ENCODE measurements around the gene TMEM8B.

TMEM8B gene

GRCh38 chr9:35840881-35841644, 12.0 kb downstream of the TMEM8B start:
- no peak for DNase-seq

- no peak for DNase-seq
These were observed 12.5 kb downstream of the TMEM8B start for GRCh38 chr9:35841645-35841900.

GRCh38 chr9:35842020-35842745, 13.2 kb downstream of the TMEM8B start:
- no peak for DNase-seq

- no peak for DNase-seq
These were observed 13.8 kb downstream of the TMEM8B start for GRCh38 chr9:35842795-35843194.

GRCh38 chr9:35844628-35845270, 15.7 kb downstream of the TMEM8B start:
- DNase-seq: peak; percentile 57

- no peak for DNase-seq
These were observed 17.1 kb downstream of the TMEM8B start for GRCh38 chr9:35845824-35846771.

- no peak for DNase-seq
These were observed 19.0 kb downstream of the TMEM8B start for GRCh38 chr9:35847792-35848572.

- DNase-seq: no peak
These were observed 23.3 kb downstream of the TMEM8B start for GRCh38 chr9:35852267-35852815.

- DNase-seq: no peak
These were observed 24.1 kb downstream of the TMEM8B start for GRCh38 chr9:35852876-35853865.

GRCh38 chr9:35854091-35854762, 25.2 kb downstream of the TMEM8B start:
- DNase-seq: no peak

- no peak for DNase-seq
These were observed 27.2 kb downstream of the TMEM8B start for GRCh38 chr9:35856206-35856605.

- DNase-seq: no peak
These were observed 27.9 kb downstream of the TMEM8B start for GRCh38 chr9:35856882-35857281.

GRCh38 chr9:35858458-35858857, 29.4 kb downstream of the TMEM8B start:
- DNase-seq: no peak

- peak; percentile 19 for DNase-seq
These were observed 30.4 kb downstream of the TMEM8B start for GRCh38 chr9:35859310-35859989.

GRCh38 chr9:35859990-35860339, 30.9 kb downstream of the TMEM8B start:
- DNase-seq: no peak

- DNase-seq: no peak
These were observed 32.3 kb downstream of the TMEM8B start for GRCh38 chr9:35861161-35861897.

GRCh38 chr9:35862328-35862727, 33.3 kb downstream of the TMEM8B start:
- DNase-seq: no peak

GRCh38 chr9:35863583-35863982, 34.6 kb downstream of the TMEM8B start:
- DNase-seq: no peak

All from CD4-positive, alpha-beta T cell treated with Interleukin-21 for 1 hour (primary cell).